NCI-H1092 treated with DMSO at 0.1 percent for 48 hours (cell line): Measurements from ENCODE around the gene HTN1.
"Not testable (repeated sequence)": the region's sequence is repeated elsewhere in the genome, so short reads cannot be mapped to it uniquely, and the experiment has no call there.

Experiments used
- DNase-seq: peaks from one replicate; lab custom pipeline; 2025; lab: John Stamatoyannopoulos, UW

Gene HTN1

GRCh38 chr4:70050138-70050537 lies at the start of gene HTN1:
HTN1 (plus strand) TSS chr4:70050438; CDS start chr4:70053077, 2,639 bp downstream.
- not testable (repeated sequence) for DNase-seq

- DNase-seq = no peak
Observed at GRCh38 chr4:70000711-70001110, 49.5 kb upstream of the HTN1 start.

- no peak for DNase-seq
Observed at GRCh38 chr4:70002507-70002906, 47.7 kb upstream of the HTN1 start.

- no peak for DNase-seq
Observed at GRCh38 chr4:70008771-70009170, 41.5 kb upstream of the HTN1 start.

- DNase-seq = not testable (repeated sequence)
Observed at GRCh38 chr4:70019006-70019405, 31.2 kb upstream of the HTN1 start.

GRCh38 chr4:70023218-70023617 lies 27.0 kb upstream of the HTN1 start:
- no peak for DNase-seq

GRCh38 chr4:70027011-70027410 lies 23.2 kb upstream of the HTN1 start:
- DNase-seq = no peak

GRCh38 chr4:70028159-70028558 lies 22.1 kb upstream of the HTN1 start, which contains the start of gene HTN3:
HTN3 (plus strand) TSS chr4:70028459; CDS start chr4:70030741, 2,282 bp downstream.
- not testable (repeated sequence) for DNase-seq

- DNase-seq = not testable (repeated sequence)
Observed at GRCh38 chr4:70037559-70037958, 12.7 kb upstream of the HTN1 start.

- DNase-seq = not testable (repeated sequence)
Observed at GRCh38 chr4:70039928-70040327, 10.3 kb upstream of the HTN1 start.

GRCh38 chr4:70041652-70042286 lies 8.5 kb upstream of the HTN1 start:
- DNase-seq = no peak

- DNase-seq = not testable (repeated sequence)
Observed at GRCh38 chr4:70056534-70056933, 6.3 kb downstream of the HTN1 start.

GRCh38 chr4:70057651-70058050 lies 7.4 kb downstream of the HTN1 start:
- DNase-seq = no peak

- DNase-seq = no peak
Observed at GRCh38 chr4:70059149-70059548, 8.9 kb downstream of the HTN1 start.

GRCh38 chr4:70062000-70062399 lies 11.8 kb downstream of the HTN1 start:
- no peak for DNase-seq

- DNase-seq = no peak
Observed at GRCh38 chr4:70080205-70080604, 30.0 kb downstream of the HTN1 start.

- no peak for DNase-seq
Observed at GRCh38 chr4:70099206-70099605, 49.0 kb downstream of the HTN1 start.
